GM12892 (cell line): ENCODE data around the gene CD300LG. TPM values are rescaled to one million over a fixed set of nuclear protein-coding genes. Genes with fewer than 3 reads are reported as not detected.
"Not testable (repeated sequence)": the region's sequence is repeated elsewhere in the genome, so short reads cannot be mapped to it uniquely, and the experiment has no call there.

Source experiments
- DNase-seq: peaks from one replicate; pipeline ENCODE4 v3.0.0; 2011; ENCODE audit not compliant: insufficient read length
- FAIRE-seq: peaks from 2 replicates; lab custom pipeline; 2011; peaks lifted over from hg19 to GRCh38; lab: Jason Lieb, UNC
- POLR2A ChIP-seq: IDR thresholded peaks from 2 replicates; pipeline ENCODE4 v1.6.1; 2011; ENCODE audit warnings: low read depth, low read length, control low read depth
- POLR2AphosphoS5 ChIP-seq: IDR thresholded peaks from 2 replicates; pipeline ENCODE4 v1.6.1; 2011; ENCODE audit warnings: low read depth, low read length, control low read depth
- TAF1 ChIP-seq: IDR thresholded peaks from 2 replicates; pipeline ENCODE4 v1.6.1; 2011; ENCODE audit warnings: low read depth, mild to moderate bottlenecking, control low read depth, low read length, borderline replicate concordance
- polyA plus RNA-seq: library from polyadenylated mRNA; unstranded; fragments of >200 nt; gene quantifications from one replicate; pipeline ENCODE4 v1.2.1, GENCODE V29; 2012; ENCODE audit warnings: missing spikeins, inconsistent platforms; ENCODE audit not compliant: missing spikeins

Gene CD300LG
- not detected for polyA plus RNA-seq

GRCh38 chr17:43846963-43847371 lies at the start of gene CD300LG:
Gene CD300LG (plus strand): TSS chr17:43847176. CDS start chr17:43847217, 41 bp downstream.
- FAIRE-seq = no peak
- TF ChIP-seq POLR2A (no peak), POLR2AphosphoS5 (no peak), TAF1 (no peak)
- no peak for DNase-seq

- not testable (repeated sequence) for FAIRE-seq, DNase-seq
These were observed 49.0 kb upstream of the CD300LG start for GRCh38 chr17:43798024-43798423.

DNA sequence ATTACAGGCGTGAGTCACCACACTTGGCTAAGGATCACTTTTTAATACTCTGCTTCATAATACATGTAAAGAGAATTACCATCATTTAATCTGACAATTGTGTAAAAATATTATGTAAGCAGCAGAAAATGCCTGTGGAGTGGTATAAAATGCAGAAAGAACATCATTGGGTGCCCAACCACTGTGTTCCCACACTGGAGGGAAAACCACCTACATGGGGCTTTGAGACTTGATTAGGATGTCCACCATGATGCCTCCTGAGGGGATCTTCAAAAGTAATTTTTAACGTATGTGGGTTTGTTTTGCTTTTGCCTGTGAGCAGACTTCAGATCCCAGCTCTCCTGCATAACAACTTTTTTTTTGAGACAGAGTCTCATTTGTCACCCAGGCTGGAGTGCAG lies 47.9 kb upstream of the CD300LG start:
- TF ChIP-seq POLR2A (no peak), TAF1 (no peak), POLR2AphosphoS5 (no peak)
- DNase-seq (no peak), FAIRE-seq (no peak)

GRCh38 chr17:43800736-43801135 lies 46.2 kb upstream of the CD300LG start:
- FAIRE-seq = no peak
- TF ChIP-seq TAF1 (no peak), POLR2AphosphoS5 (no peak), POLR2A (no peak)
- DNase-seq = no peak

DNA sequence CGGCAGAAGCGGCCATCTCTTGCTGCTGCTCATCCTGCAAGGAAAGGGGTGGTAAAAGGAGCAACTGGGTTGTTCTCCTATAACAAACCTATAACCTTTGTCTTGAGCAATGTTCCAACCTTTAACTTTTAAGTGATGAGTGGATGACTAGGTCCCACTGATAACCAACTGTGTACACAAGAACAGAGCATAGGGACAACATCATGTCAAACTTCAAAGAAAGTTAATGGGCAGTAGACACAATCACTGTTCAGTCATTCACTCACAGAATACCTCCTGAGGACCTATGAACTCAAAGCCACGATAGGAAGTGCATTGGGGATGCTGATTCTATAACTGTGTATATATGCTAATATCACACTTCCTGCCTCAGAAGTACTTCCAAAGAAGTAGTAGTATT lies 45.1 kb upstream of the CD300LG start:
- no peak for DNase-seq
- TF ChIP-seq TAF1 (no peak), POLR2AphosphoS5 (no peak)
- no peak for FAIRE-seq

DNA sequence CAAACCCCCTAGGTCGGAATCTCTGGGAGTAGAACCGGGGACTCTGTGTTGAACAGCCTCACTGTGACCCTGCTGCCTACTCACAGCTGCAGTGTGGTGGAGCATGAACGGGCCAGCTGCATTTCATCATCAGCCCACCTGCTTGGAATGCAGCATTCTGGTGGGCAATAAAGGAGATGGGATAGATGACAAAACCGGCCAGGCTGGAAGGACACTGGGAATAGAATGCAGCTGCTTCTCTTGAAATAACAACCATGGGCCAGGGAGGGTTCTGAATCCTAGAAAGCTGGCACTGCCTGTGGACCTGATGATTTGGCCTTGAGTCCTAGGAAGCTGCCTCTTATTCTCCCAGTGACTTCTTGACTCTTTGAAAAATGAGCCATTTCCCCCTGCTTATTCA lies 43.2 kb upstream of the CD300LG start:
- no peak for DNase-seq
- TF ChIP-seq TAF1 = no peak
- TF ChIP-seq POLR2AphosphoS5 = no peak
- TF ChIP-seq POLR2A = no peak
- FAIRE-seq = no peak

- FAIRE-seq (no peak), DNase-seq (no peak)
- no peak for TF ChIP-seq POLR2A
- no peak for TF ChIP-seq TAF1
- TF ChIP-seq POLR2AphosphoS5 = no peak
These were observed 41.9 kb upstream of the CD300LG start for GRCh38 chr17:43805117-43805516.

- no peak for FAIRE-seq
- TF ChIP-seq POLR2AphosphoS5 = no peak
- TF ChIP-seq TAF1 = no peak
- no peak for TF ChIP-seq POLR2A
These were observed 38.9 kb upstream of the CD300LG start for GRCh38 chr17:43808076-43808475.

GRCh38 chr17:43809121-43809520 lies 37.9 kb upstream of the CD300LG start:
- DNase-seq = no peak
- TF ChIP-seq POLR2A = no peak
- TF ChIP-seq TAF1 = no peak
- TF ChIP-seq POLR2AphosphoS5 = no peak
- FAIRE-seq = no peak

More at GRCh38 chr17:43808076-43808475, 38.9 kb upstream of the CD300LG start:
- DNase-seq = no peak

DNA sequence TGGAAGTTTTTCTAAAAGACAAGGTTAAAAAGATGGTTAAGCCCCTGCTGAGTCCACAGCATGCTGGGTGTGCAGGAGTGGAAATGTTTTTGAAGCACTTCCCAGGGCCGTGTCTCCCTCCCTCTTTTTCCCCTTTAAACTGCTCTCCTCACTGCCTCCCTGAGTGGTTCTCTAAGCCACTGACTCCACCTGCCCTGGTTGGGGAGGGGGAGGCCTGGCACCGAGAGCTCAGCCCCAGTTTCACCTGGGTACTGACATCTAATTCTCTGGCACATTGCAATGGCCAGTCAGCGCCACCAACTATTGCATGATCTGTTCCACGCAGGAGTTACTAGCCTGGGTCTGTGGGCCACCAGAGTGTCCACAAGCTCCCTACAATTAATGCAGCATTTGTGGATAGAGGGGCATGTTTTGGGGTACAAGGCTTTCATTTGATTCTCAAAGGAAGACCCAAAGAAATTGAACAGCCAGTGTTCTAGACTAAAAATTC lies 36.7 kb upstream of the CD300LG start:
- DNase-seq (no peak), FAIRE-seq (no peak)
- TF ChIP-seq TAF1 (no peak), POLR2A (no peak), POLR2AphosphoS5 (no peak)

DNA sequence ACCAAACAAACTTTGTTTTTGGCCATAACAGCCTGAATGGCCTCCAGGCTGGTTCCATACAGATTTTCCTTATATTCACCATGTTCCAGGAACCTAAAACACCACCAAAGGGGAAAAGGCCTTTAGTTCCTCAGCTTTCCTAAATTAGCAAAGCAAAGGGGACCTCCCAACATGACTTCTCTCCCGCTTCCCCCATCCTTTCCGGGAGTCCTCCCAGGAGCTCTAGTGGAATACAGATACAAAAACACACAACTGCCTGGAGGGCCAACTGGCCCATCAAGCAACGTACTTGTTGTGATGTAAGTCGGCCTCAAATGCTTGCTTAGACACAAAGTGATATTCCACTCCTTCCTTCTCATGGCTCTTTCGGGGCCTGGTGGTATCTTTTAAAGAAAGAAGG lies 36.2 kb upstream of the CD300LG start:
- TF ChIP-seq POLR2A (no peak), POLR2AphosphoS5 (no peak), TAF1 (no peak)
- no peak for DNase-seq
- no peak for FAIRE-seq

GRCh38 chr17:43812396-43813265 lies 34.3 kb upstream of the CD300LG start:
- no peak for FAIRE-seq
- TF ChIP-seq POLR2A = no peak
- TF ChIP-seq TAF1 = no peak
- TF ChIP-seq POLR2AphosphoS5 = no peak
- DNase-seq = no peak
